NCI-H2081 treated with DMSO at 0.1 percent for 48 hours (cell line): ENCODE results near the gene KCTD16.

Experiments
- DNase-seq: peaks from one replicate; lab custom pipeline; 2025; lab: John Stamatoyannopoulos, UW

KCTD16 gene

GRCh38 chr5:144335561-144335960 lies 164.9 kb downstream of the KCTD16 start:
- peak; percentile 79 for DNase-seq

GRCh38 chr5:144336191-144336961 lies 165.7 kb downstream of the KCTD16 start:
- no peak for DNase-seq

- DNase-seq: no peak
Observed at GRCh38 chr5:144352330-144352729, 181.7 kb downstream of the KCTD16 start.

GRCh38 chr5:144352732-144353317 lies 182.2 kb downstream of the KCTD16 start:
- DNase-seq: no peak

GRCh38 chr5:144356489-144356888 lies 185.8 kb downstream of the KCTD16 start:
- DNase-seq: no peak

- DNase-seq: no peak
Observed at GRCh38 chr5:144361406-144361805, 190.7 kb downstream of the KCTD16 start.

- no peak for DNase-seq
Observed at GRCh38 chr5:144365885-144366284, 195.2 kb downstream of the KCTD16 start.

- no peak for DNase-seq
Observed at GRCh38 chr5:144367991-144368390, 197.3 kb downstream of the KCTD16 start.

- DNase-seq: no peak
Observed at GRCh38 chr5:144368556-144368955, 197.9 kb downstream of the KCTD16 start.

- DNase-seq: peak; percentile 38
Observed at GRCh38 chr5:144369006-144369405, 198.3 kb downstream of the KCTD16 start.

GRCh38 chr5:144370273-144370672 lies 199.6 kb downstream of the KCTD16 start:
- DNase-seq: no peak

- no peak for DNase-seq
Observed at GRCh38 chr5:144374637-144375036, 204.0 kb downstream of the KCTD16 start.

GRCh38 chr5:144377207-144377606 lies 206.5 kb downstream of the KCTD16 start:
- no peak for DNase-seq

GRCh38 chr5:144378681-144379080 lies 208.0 kb downstream of the KCTD16 start:
- no peak for DNase-seq

- no peak for DNase-seq
Observed at GRCh38 chr5:144385597-144385996, 214.9 kb downstream of the KCTD16 start.

GRCh38 chr5:144386315-144386714 lies 215.6 kb downstream of the KCTD16 start:
- DNase-seq: no peak

GRCh38 chr5:144390133-144390532 lies 219.5 kb downstream of the KCTD16 start:
- no peak for DNase-seq

- DNase-seq: no peak
Observed at GRCh38 chr5:144391044-144391443, 220.4 kb downstream of the KCTD16 start.

- no peak for DNase-seq
Observed at GRCh38 chr5:144393641-144394435, 223.2 kb downstream of the KCTD16 start.

GRCh38 chr5:144395704-144396103 lies 225.0 kb downstream of the KCTD16 start:
- DNase-seq: no peak

GRCh38 chr5:144403058-144403457 lies 232.4 kb downstream of the KCTD16 start:
- no peak for DNase-seq

- DNase-seq: no peak
Observed at GRCh38 chr5:144403817-144404420, 233.2 kb downstream of the KCTD16 start.

GRCh38 chr5:144404672-144405071 lies 234.0 kb downstream of the KCTD16 start:
- no peak for DNase-seq
